Ishikawa (cell line): ENCODE measurements around the gene PARD3.

Source experiments
- CEBPB ChIP-seq: IDR thresholded peaks from 2 replicates; pipeline ENCODE4 v1.6.1; 2012
- CREB1 ChIP-seq: IDR thresholded peaks from 2 replicates; pipeline ENCODE4 v1.6.1; 2012; ENCODE audit warnings: low read depth
- EGR1 ChIP-seq: IDR thresholded peaks from 2 replicates; pipeline ENCODE4 v1.6.1; 2012
- EP300 ChIP-seq: IDR thresholded peaks from 2 replicates; pipeline ENCODE4 v1.6.1; 2012; ENCODE audit warnings: borderline replicate concordance
- FOXM1 ChIP-seq: IDR thresholded peaks from 2 replicates; pipeline ENCODE4 v1.6.1; 2012; ENCODE audit warnings: low read depth, borderline replicate concordance
- NFIC ChIP-seq: IDR thresholded peaks from 2 replicates; pipeline ENCODE4 v1.6.1; 2012
- RAD21 ChIP-seq: IDR thresholded peaks from 2 replicates; pipeline ENCODE4 v1.6.1; 2012; ENCODE audit warnings: low read depth
- REST ChIP-seq: IDR thresholded peaks from 2 replicates; pipeline ENCODE4 v1.6.1; 2012; ENCODE audit warnings: low read depth, mild to moderate bottlenecking
- TAF1 ChIP-seq: IDR thresholded peaks from 2 replicates; pipeline ENCODE4 v1.6.1; 2012; ENCODE audit warnings: low read depth, mild to moderate bottlenecking
- TCF12 ChIP-seq: IDR thresholded peaks from 2 replicates; pipeline ENCODE4 v1.6.1; 2012; ENCODE audit warnings: low read depth
- TEAD4 ChIP-seq: IDR thresholded peaks from 2 replicates; pipeline ENCODE4 v1.6.1; 2012
- YY1 ChIP-seq: IDR thresholded peaks from 2 replicates; pipeline ENCODE4 v1.6.1; 2012; ENCODE audit warnings: low read depth
- ZBTB7A ChIP-seq: IDR thresholded peaks from 2 replicates; pipeline ENCODE4 v1.6.1; 2012; ENCODE audit warnings: low read depth
- TF ChIP-seq, protein P1 (sequence below): IDR thresholded peaks from 2 replicates; pipeline ENCODE4 v1.6.1; 2012
- TF ChIP-seq, protein P2 (sequence below): IDR thresholded peaks from 2 replicates; pipeline ENCODE4 v1.6.1; 2012

The PARD3 gene

GRCh38 chr10:34578468-34578867, 236.6 kb downstream of the PARD3 start:
- TF ChIP-seq REST: no peak

DNA sequence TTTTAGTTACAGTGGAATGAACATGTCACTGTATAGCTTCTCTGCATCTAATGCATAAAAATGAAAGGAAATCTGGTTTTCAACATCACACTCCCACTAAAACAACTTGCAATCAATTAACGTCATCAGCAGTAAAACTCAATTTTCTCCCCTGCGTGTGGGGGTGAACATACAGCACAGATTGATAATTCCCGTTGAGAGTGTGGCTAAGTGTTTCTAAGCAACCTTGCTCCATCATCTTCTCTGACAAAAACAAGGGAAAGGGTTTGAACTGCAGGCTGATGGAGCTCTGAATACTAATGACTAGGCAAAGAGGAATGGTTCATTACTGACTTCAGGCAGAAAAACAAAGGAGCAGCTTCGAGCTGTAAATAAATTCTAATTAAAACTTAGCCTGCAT, 238.3 kb downstream of the PARD3 start:
- TF ChIP-seq TCF12 (no peak), REST (no peak), TAF1 (no peak), FOXM1 (no peak), EGR1 (no peak)
- TF ChIP-seq, protein P1, sequence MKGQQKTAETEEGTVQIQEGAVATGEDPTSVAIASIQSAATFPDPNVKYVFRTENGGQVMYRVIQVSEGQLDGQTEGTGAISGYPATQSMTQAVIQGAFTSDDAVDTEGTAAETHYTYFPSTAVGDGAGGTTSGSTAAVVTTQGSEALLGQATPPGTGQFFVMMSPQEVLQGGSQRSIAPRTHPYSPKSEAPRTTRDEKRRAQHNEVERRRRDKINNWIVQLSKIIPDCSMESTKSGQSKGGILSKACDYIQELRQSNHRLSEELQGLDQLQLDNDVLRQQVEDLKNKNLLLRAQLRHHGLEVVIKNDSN: no peak
- TF ChIP-seq, protein P2, sequence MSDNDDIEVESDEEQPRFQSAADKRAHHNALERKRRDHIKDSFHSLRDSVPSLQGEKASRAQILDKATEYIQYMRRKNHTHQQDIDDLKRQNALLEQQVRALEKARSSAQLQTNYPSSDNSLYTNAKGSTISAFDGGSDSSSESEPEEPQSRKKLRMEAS: no peak

DNA sequence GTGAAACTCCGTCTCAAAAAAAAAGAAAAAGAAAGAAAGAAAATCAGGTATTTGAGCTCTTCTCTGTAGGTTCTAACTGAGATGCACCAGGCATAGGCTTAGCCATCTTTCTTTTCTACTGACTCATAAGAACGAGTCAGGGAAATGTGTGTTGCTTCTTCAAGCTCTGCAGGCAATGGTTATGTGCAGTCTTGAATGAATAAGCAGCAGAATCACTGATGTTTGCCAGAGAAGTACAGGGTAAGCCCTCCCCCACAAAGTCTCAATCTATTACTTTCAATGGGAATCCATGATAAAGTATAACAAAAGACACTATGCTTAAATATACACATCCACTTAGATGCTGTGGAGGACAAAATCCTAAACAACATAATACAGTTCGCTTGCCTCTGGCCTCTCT, 239.2 kb downstream of the PARD3 start:
- TF ChIP-seq RAD21 (no peak), ZBTB7A (no peak), NFIC (no peak), TAF1 (no peak), CEBPB (no peak), FOXM1 (no peak), TCF12 (no peak), CREB1 (no peak), EGR1 (no peak), EP300 (no peak), REST (no peak), TEAD4 (no peak)
- TF ChIP-seq, protein P1: no peak
- TF ChIP-seq, protein P2: no peak

GRCh38 chr10:34574353-34574934, 240.7 kb downstream of the PARD3 start:
- TF ChIP-seq NFIC: no peak
- TF ChIP-seq YY1: no peak
- TF ChIP-seq ZBTB7A: no peak
- no peak for TF ChIP-seq REST
- TF ChIP-seq EGR1: no peak
- no peak for TF ChIP-seq TEAD4
- TF ChIP-seq TCF12: no peak
- no peak for TF ChIP-seq FOXM1
- TF ChIP-seq CEBPB: no peak
- TF ChIP-seq RAD21: no peak
- TF ChIP-seq TAF1: no peak
- TF ChIP-seq, protein P2: no peak
- TF ChIP-seq CREB1: no peak
- TF ChIP-seq, protein P1: no peak
- no peak for TF ChIP-seq EP300
